ENCODE data around the gene SKA2.

Gene SKA2

DNA sequence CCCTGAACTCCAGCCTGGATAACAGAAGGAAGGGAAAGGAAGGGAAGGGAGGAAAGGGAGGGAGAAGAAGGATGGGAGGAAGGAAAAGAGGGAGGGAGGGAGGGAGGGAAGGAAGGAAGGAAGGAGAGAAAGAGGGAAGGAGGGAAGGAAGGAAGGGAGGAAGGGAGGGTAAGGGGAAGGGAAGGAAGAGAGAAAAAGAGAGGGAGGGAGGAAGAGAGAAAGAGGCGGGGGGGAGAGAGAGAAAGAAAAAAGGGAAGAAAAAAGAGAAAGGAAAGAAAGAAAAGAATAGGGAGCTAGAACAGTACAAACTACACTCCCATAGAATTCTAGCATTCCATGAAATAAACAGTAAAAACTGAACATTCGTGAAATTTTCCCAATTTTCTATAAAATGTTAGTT, 25.2 kb downstream of the SKA2 start:
- no peak overlapping the region for H3K27ac ChIP-seq
- H2AFZ ChIP-seq (ENCODE audit: low read depth), result no peak overlapping the region
- no peak for TF ChIP-seq CTCF (conservative IDR thresholded peaks at IDR 0.05; ENCODE audit: low read depth, low read length)
- no peak overlapping the region for H3K4me3 ChIP-seq (IDR thresholded peaks at IDR 0.05; ENCODE audit: insufficient read depth, low read depth, low read length)
- H3K4me2 ChIP-seq, result no peak overlapping the region
- no peaks in the 10 kb centered on the region; the same call in 1 of the 2 replicates for H3K36me3 ChIP-seq (ENCODE audit: insufficient read depth)
- no peaks in the 10 kb centered on the region for H3K27me3 ChIP-seq (ENCODE audit: insufficient read depth, low read depth)
- H3K79me2 ChIP-seq (ENCODE audit: insufficient read depth, low read depth), result peaks cover 31% of the 10 kb centered on the region; the same call in 1 of the 2 replicates
- no peaks in the 10 kb centered on the region for H3K4me1 ChIP-seq (ENCODE audit: low read depth, poor library complexity, severe bottlenecking)
- H4K20me1 ChIP-seq (ENCODE audit: insufficient read depth), result no peaks in the 10 kb centered on the region
- no peak overlapping the region for H3K9ac ChIP-seq

GRCh38 chr17:59126809-59127417, 28.1 kb downstream of the SKA2 start:
- H3K27ac ChIP-seq, result no peak overlapping the region
- TF ChIP-seq CTCF (conservative IDR thresholded peaks at IDR 0.05; ENCODE audit: low read depth, low read length), result no peak
- H3K4me1 ChIP-seq (ENCODE audit: low read depth, poor library complexity, severe bottlenecking), result no peaks in the 10 kb centered on the region
- H3K27me3 ChIP-seq (ENCODE audit: insufficient read depth, low read depth), result no peaks in the 10 kb centered on the region
- H3K36me3 ChIP-seq (ENCODE audit: insufficient read depth), result no peaks in the 10 kb centered on the region; the same call in 1 of the 2 replicates
- H3K9ac ChIP-seq, result no peak overlapping the region
- H4K20me1 ChIP-seq (ENCODE audit: insufficient read depth), result no peaks in the 10 kb centered on the region
- peaks cover 4% of the 10 kb centered on the region; the same call in 1 of the 2 replicates for H3K79me2 ChIP-seq (ENCODE audit: insufficient read depth, low read depth)
- H3K4me3 ChIP-seq (IDR thresholded peaks at IDR 0.05; ENCODE audit: insufficient read depth, low read depth, low read length), result no peak overlapping the region
- H3K4me2 ChIP-seq, result no peak overlapping the region
- no peak overlapping the region for H2AFZ ChIP-seq (ENCODE audit: low read depth)

- Histone ChIP-seq H3K36me3 (ENCODE audit: insufficient read depth) (no peaks in the 10 kb centered on the region; the same call in 1 of the 2 replicates), H3K4me1 (ENCODE audit: low read depth, poor library complexity, severe bottlenecking) (no peaks in the 10 kb centered on the region), H3K27me3 (ENCODE audit: insufficient read depth, low read depth) (no peaks in the 10 kb centered on the region), H3K4me2 (no peak overlapping the region), H4K20me1 (ENCODE audit: insufficient read depth) (no peaks in the 10 kb centered on the region), H3K9ac (no peak overlapping the region), H3K79me2 (ENCODE audit: insufficient read depth, low read depth) (no peaks in the 10 kb centered on the region; the same call in 1 of the 2 replicates), H2AFZ (ENCODE audit: low read depth) (no peak overlapping the region), H3K27ac (no peak overlapping the region), H3K4me3 (IDR thresholded peaks at IDR 0.05; ENCODE audit: insufficient read depth, low read depth, low read length) (no peak overlapping the region)
- TF ChIP-seq CTCF (conservative IDR thresholded peaks at IDR 0.05; ENCODE audit: low read depth, low read length), result no peak
Observed at GRCh38 chr17:59124665-59125064, 30.3 kb downstream of the SKA2 start.

DNA sequence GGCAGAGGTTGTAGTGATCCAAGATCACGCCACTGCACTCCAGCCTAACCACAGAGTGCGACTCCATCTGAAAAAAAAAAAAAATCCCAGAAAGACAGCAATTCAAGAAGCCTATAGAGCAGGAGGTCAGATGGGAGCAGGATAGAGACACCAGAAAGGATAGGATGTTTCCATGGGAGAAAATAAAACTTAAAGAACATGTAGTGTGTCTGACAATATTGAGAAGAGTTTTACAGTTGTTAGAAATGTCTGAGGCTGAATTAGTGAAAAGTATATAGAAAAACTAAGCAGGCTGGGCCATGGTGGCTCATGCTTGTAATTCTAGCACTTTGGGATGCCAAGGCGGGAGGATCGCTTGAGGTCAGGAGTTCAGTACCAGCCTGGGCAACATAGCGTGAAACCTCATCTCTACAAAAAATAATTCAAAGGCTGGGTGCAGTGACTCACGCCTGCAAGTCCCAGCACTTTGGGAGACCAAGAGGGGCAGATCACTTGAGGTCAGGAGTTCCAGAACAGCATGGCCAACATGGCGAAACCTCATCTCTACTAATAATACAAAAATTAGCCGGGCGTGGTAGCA, 33.0 kb downstream of the SKA2 start:
- H3K36me3 ChIP-seq (ENCODE audit: insufficient read depth), result peaks cover 4% of the 10 kb centered on the region; the same call in 1 of the 2 replicates
- no peak overlapping the region for H2AFZ ChIP-seq (ENCODE audit: low read depth)
- no peak for TF ChIP-seq CTCF (conservative IDR thresholded peaks at IDR 0.05; ENCODE audit: low read depth, low read length)
- H4K20me1 ChIP-seq (ENCODE audit: insufficient read depth), result no peaks in the 10 kb centered on the region
- H3K4me1 ChIP-seq (ENCODE audit: low read depth, poor library complexity, severe bottlenecking), result no peaks in the 10 kb centered on the region
- no peak overlapping the region for H3K27ac ChIP-seq
- H3K9ac ChIP-seq, result no peak overlapping the region
- H3K4me3 ChIP-seq (IDR thresholded peaks at IDR 0.05; ENCODE audit: insufficient read depth, low read depth, low read length), result no peak overlapping the region
- H3K27me3 ChIP-seq (ENCODE audit: insufficient read depth, low read depth), result no peaks in the 10 kb centered on the region
- H3K79me2 ChIP-seq (ENCODE audit: insufficient read depth, low read depth), result peaks cover 7% of the 10 kb centered on the region; the same call in 1 of the 2 replicates
- H3K4me2 ChIP-seq, result no peak overlapping the region

Data from KMS-11 (cell line).